Mesendoderm (in vitro differentiated cells): Measurements from ENCODE around the gene OLFML2A.
A peak's percentile ranks its signal among the peaks of the same experiment; 100 is the strongest.

Source experiments
- DNase-seq: peaks from one replicate; pipeline ENCODE4 v3.0.0; 2013
- H2AK5ac ChIP-seq: 2 replicates; pipeline ENCODE4 v1.6.1; 2013; ENCODE audit warnings: low read length, inconsistent platforms
- H2BK120ac ChIP-seq: 2 replicates; pipeline ENCODE4 v1.6.1; 2013; ENCODE audit warnings: low read depth, mild to moderate bottlenecking, low read length, moderate library complexity, mixed read lengths
- H2BK15ac ChIP-seq: replicated peaks from 2 replicates; pipeline ENCODE4 v1.6.1; 2013; ENCODE audit warnings: low read depth, mild to moderate bottlenecking, moderate library complexity
- H2BK5ac ChIP-seq: 2 replicates; pipeline ENCODE4 v1.6.1; 2013; ENCODE audit warnings: low read length, inconsistent platforms
- H3K18ac ChIP-seq: 2 replicates; pipeline ENCODE4 v1.6.1; 2013; ENCODE audit warnings: mild to moderate bottlenecking, low read length, mixed read lengths
- H3K23ac ChIP-seq: one replicate; pipeline ENCODE4 v1.6.1; 2013; ENCODE audit warnings: low read length
- H3K27ac ChIP-seq: 2 replicates; pipeline ENCODE4 v1.5.1; 2013; ENCODE audit warnings: low read depth, mild to moderate bottlenecking, inconsistent platforms, low read length, moderate library complexity
- H3K27me3 ChIP-seq: 2 replicates; pipeline ENCODE4 v1.6.1; 2013; ENCODE audit warnings: low read length, control low read depth, mild to moderate bottlenecking, inconsistent platforms; ENCODE audit not compliant: insufficient read depth, poor library complexity
- H3K36me3 ChIP-seq: 2 replicates; pipeline ENCODE4 v1.6.1; 2013; ENCODE audit warnings: low read length, inconsistent platforms; ENCODE audit not compliant: control insufficient read depth, insufficient read depth
- H3K4ac ChIP-seq: one replicate; pipeline ENCODE4 v1.6.1; 2013; ENCODE audit warnings: low read depth, mild to moderate bottlenecking, low read length, moderate library complexity
- H3K4me1 ChIP-seq: 2 replicates; pipeline ENCODE4 v1.6.1; 2013; ENCODE audit warnings: low read depth, low read length, inconsistent platforms; ENCODE audit not compliant: control insufficient read depth
- H3K4me2 ChIP-seq: 2 replicates; pipeline ENCODE4 v1.6.1; 2013; ENCODE audit warnings: low read length
- H3K4me3 ChIP-seq: 2 replicates; pipeline ENCODE4 v1.5.1; 2013; ENCODE audit warnings: mild to moderate bottlenecking, low read length
- H3K56ac ChIP-seq: one replicate; pipeline ENCODE4 v1.6.1; 2013; ENCODE audit warnings: low read length
- H3K79me1 ChIP-seq: 2 replicates; pipeline ENCODE4 v1.6.1; 2013; ENCODE audit warnings: low read length, inconsistent platforms
- H3K79me2 ChIP-seq: 2 replicates; pipeline ENCODE4 v1.6.1; 2013; ENCODE audit warnings: mild to moderate bottlenecking, low read length; ENCODE audit not compliant: control insufficient read depth, insufficient read depth
- H3K9ac ChIP-seq: 2 replicates; pipeline ENCODE4 v1.6.1; 2013; ENCODE audit warnings: low read length, inconsistent platforms
- H4K5ac ChIP-seq: one replicate; pipeline ENCODE4 v1.6.1; 2013; ENCODE audit warnings: low read length
- H4K8ac ChIP-seq: one replicate; pipeline ENCODE4 v1.6.1; 2013; ENCODE audit warnings: low read depth, mild to moderate bottlenecking, control low read depth, low read length, moderate library complexity
- WGBS: extraction: QIAGEN DNeasy Blood & Tissue Kit; methylation state at CpG from one replicate; pipeline ENCODE4 v1.1.7; 2013; ENCODE audit warnings: low lambda C conversion rate, missing lambda C conversion rate; ENCODE audit not compliant: insufficient coverage; ENCODE audit errors: extremely low coverage; 5-methylcytosine and 5-hydroxymethylcytosine counted together

The OLFML2A gene

DNA sequence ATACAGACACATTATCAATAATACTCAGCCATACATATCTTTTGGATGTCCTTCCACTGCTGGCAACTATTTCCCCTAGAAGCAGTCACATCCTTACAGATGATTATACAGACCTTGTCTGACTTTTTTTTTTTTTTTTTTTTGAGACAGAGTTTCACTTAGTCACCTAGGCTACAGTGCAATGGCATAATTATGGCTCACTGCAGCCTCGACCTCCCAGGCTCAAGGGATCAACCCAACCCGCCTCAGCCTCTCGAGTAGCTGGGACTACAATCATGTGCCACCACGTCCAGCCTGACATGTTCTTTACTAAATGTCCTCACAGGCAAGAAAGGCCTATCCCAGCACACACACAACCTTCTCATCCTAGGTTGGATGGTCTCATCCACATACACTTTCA, 29.9 kb upstream of the OLFML2A start:
- H3K79me1 ChIP-seq = peaks cover 10% of the 10 kb centered on the region
- peaks cover 25% of the 10 kb centered on the region for H3K79me2 ChIP-seq
- H3K27me3 ChIP-seq = no peaks in the 10 kb centered on the region
- no peak overlapping the region for H2AK5ac ChIP-seq
- no peak overlapping the region for H3K4me2 ChIP-seq
- H3K4me3 ChIP-seq = no peak overlapping the region
- no peak overlapping the region for H3K23ac ChIP-seq
- H2BK120ac ChIP-seq = no peak overlapping the region
- no CpG with 5 or more reads among the region's 4 CpGs for WGBS
- no peak overlapping the region for H3K56ac ChIP-seq
- DNase-seq = no peak
- H3K4ac ChIP-seq = no peak overlapping the region
- H4K8ac ChIP-seq = no peak overlapping the region
- H2BK5ac ChIP-seq = no peak overlapping the region
- H2BK15ac ChIP-seq = no peak overlapping the region
- no peak overlapping the region for H3K27ac ChIP-seq
- H3K18ac ChIP-seq = no peak overlapping the region
- H3K36me3 ChIP-seq = no peaks in the 10 kb centered on the region
- H3K4me1 ChIP-seq = no peaks in the 10 kb centered on the region
- H3K9ac ChIP-seq = no peak overlapping the region
- no peak overlapping the region for H4K5ac ChIP-seq

DNA sequence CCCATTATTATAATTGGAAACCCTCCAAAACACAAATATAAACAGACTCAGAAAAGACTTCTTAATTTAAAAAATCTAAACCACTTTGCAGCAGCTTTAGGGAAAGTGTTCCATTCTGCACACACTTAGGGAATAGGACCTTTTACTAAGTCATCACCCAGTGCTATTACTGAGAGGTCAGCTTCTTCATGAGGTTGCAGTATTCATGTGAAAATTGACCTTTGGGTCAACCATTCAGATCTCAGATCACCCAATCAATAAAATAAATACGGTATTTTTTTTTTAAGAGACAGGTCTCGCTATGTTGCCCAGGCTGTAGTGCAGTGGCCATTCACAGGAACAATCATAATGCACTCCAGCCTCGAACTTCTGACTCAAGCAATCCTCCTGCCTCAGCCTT, 27.6 kb upstream of the OLFML2A start:
- H3K27ac ChIP-seq = no peak overlapping the region
- WGBS = no CpG with 5 or more reads among the region's 3 CpGs
- H3K9ac ChIP-seq = no peak overlapping the region
- no peak overlapping the region for H2AK5ac ChIP-seq
- no peaks in the 10 kb centered on the region for H3K36me3 ChIP-seq
- no peaks in the 10 kb centered on the region for H3K27me3 ChIP-seq
- no peak overlapping the region for H4K5ac ChIP-seq
- no peak overlapping the region for H2BK120ac ChIP-seq
- no peak overlapping the region for H4K8ac ChIP-seq
- DNase-seq = no peak
- H3K4me2 ChIP-seq = no peak overlapping the region
- H3K18ac ChIP-seq = no peak overlapping the region
- no peak overlapping the region for H2BK5ac ChIP-seq
- H3K56ac ChIP-seq = no peak overlapping the region
- peaks cover 8% of the 10 kb centered on the region for H3K4me1 ChIP-seq
- peaks cover 35% of the 10 kb centered on the region for H3K79me2 ChIP-seq
- H3K4me3 ChIP-seq = no peak overlapping the region
- H3K4ac ChIP-seq = no peak overlapping the region
- no peak overlapping the region for H3K23ac ChIP-seq
- H2BK15ac ChIP-seq = no peak overlapping the region
- H3K79me1 ChIP-seq = peaks cover 13% of the 10 kb centered on the region

DNA sequence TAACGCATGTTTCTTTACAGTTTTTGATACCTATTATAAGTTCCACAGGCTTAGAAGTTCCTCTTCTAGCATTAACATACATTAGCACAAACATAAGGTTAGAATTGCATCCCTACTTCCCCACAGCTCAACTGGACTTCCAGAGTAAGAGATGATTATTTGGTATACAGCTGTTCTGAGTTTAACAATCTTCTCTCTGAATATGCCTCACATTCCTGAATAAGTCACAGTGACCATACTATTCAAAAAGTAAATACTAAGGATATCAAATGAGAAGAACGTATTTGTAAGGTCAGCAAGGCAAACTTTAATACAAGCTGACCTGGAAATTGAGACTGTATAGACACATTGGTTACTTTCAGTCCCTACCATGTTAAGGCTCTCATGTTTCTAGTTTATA, 27.2 kb upstream of the OLFML2A start:
- WGBS = no CpG with 5 or more reads among the region's 2 CpGs
- Histone ChIP-seq H3K56ac (no peak overlapping the region), H2BK15ac (no peak overlapping the region), H3K4me3 (no peak overlapping the region), H3K4me1 (peaks cover 9% of the 10 kb centered on the region), H3K4me2 (no peak overlapping the region), H3K27ac (no peak overlapping the region), H3K79me1 (peaks cover 13% of the 10 kb centered on the region), H3K27me3 (no peaks in the 10 kb centered on the region), H3K18ac (no peak overlapping the region), H3K23ac (no peak overlapping the region), H4K8ac (no peak overlapping the region), H2BK5ac (no peak overlapping the region), H3K9ac (no peak overlapping the region), H2BK120ac (no peak overlapping the region), H3K4ac (no peak overlapping the region), H4K5ac (no peak overlapping the region), H3K36me3 (no peaks in the 10 kb centered on the region), H2AK5ac (no peak overlapping the region), H3K79me2 (peaks cover 32% of the 10 kb centered on the region)
- no peak for DNase-seq

DNA sequence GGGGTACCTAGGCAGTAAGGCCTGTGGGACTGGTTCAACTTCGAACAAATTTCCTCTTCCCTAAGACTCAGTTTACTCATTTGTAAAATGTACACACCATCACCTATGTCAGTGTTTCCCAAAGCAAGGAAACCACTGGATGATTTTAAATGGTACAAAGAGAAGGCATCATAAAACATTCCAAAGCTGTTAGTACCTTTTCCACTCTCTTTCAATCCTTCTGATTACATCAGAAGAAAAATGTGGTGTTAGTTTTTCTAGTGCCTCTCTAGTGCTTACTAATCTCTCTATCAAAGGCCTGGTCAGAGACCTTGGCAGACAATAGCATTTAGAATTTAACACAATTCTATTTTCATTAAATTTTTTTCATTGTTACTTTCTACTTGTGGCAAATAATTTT, 24.0 kb upstream of the OLFML2A start:
- Histone ChIP-seq H4K5ac (no peak overlapping the region), H3K27ac (no peak overlapping the region), H3K79me2 (peaks cover 30% of the 10 kb centered on the region), H2AK5ac (no peak overlapping the region), H3K36me3 (no peaks in the 10 kb centered on the region), H3K4ac (no peak overlapping the region), H2BK15ac (no peak overlapping the region), H3K9ac (peak overlapping the region; percentile 9), H3K4me2 (no peak overlapping the region), H2BK5ac (peak overlapping the region; percentile 29), H3K27me3 (no peaks in the 10 kb centered on the region), H2BK120ac (no peak overlapping the region), H3K4me1 (peaks cover 13% of the 10 kb centered on the region), H3K79me1 (peaks cover 10% of the 10 kb centered on the region), H4K8ac (no peak overlapping the region), H3K4me3 (no peak overlapping the region), H3K56ac (peak overlapping the region; percentile 22), H3K18ac (no peak overlapping the region), H3K23ac (no peak overlapping the region)
- no CpG with 5 or more reads among the region's 1 CpG for WGBS
- peak; percentile 66 for DNase-seq

DNA sequence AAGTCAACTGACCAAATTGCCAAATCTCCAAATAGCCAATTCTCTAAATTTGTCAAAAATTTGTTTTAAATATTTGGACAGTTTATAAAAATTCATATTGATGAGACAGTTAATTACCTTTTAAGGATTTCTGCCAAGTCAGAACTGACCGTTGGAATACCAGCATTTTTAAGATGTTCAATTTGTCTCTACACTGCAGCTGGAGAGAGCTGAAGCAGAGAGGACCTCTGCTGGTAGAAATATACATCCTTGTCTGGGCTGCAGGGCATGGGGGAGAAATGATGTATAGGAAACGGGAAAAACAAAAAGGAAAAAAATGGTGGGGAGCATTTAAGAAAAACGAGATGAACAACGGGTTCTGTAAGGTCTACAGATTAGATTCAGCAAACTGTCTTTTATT, 22.6 kb upstream of the OLFML2A start:
- no peak overlapping the region for H2BK120ac ChIP-seq
- no peak overlapping the region for H4K8ac ChIP-seq
- no peaks in the 10 kb centered on the region for H3K36me3 ChIP-seq
- H3K27ac ChIP-seq = no peak overlapping the region
- H3K4me2 ChIP-seq = no peak overlapping the region
- H3K4ac ChIP-seq = no peak overlapping the region
- peak; percentile 57 for DNase-seq
- peaks cover 29% of the 10 kb centered on the region for H3K79me2 ChIP-seq
- H3K4me1 ChIP-seq = peaks cover 19% of the 10 kb centered on the region
- no CpG with 5 or more reads among the region's 4 CpGs for WGBS
- no peak overlapping the region for H3K23ac ChIP-seq
- no peak overlapping the region for H3K4me3 ChIP-seq
- H2BK15ac ChIP-seq = no peak overlapping the region
- no peak overlapping the region for H2BK5ac ChIP-seq
- H4K5ac ChIP-seq = no peak overlapping the region
- H3K27me3 ChIP-seq = no peaks in the 10 kb centered on the region
- no peak overlapping the region for H2AK5ac ChIP-seq
- H3K9ac ChIP-seq = no peak overlapping the region
- H3K56ac ChIP-seq = no peak overlapping the region
- H3K18ac ChIP-seq = no peak overlapping the region
- H3K79me1 ChIP-seq = peaks cover 10% of the 10 kb centered on the region

DNA sequence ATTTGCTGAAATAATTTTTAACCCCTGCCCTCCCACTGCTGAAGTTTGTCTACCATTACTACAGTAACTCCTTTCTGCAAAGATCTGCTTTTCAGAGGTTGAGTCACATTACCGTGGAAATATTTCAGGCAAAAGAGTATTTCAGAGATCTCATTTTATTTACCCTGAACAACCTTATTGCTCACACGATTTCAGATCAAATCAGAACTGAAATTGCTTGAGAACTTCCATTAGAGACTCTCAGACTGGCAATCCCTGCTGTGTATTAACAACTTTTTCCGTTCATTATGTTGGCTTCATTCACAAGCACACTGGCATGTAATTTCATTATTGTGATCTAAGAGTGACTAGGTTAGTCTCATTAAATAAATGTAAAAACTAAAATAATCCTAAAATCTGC, 21.9 kb upstream of the OLFML2A start:
- Histone ChIP-seq H3K9ac (no peak overlapping the region), H3K27ac (no peak overlapping the region), H2BK120ac (no peak overlapping the region), H2AK5ac (no peak overlapping the region), H3K79me1 (peaks cover 6% of the 10 kb centered on the region), H3K56ac (no peak overlapping the region), H4K8ac (no peak overlapping the region), H3K4me2 (no peak overlapping the region), H3K79me2 (peaks cover 24% of the 10 kb centered on the region), H3K4me1 (peaks cover 20% of the 10 kb centered on the region), H2BK15ac (no peak overlapping the region), H2BK5ac (no peak overlapping the region), H3K18ac (no peak overlapping the region), H3K4ac (no peak overlapping the region), H3K23ac (no peak overlapping the region), H3K27me3 (no peaks in the 10 kb centered on the region), H3K36me3 (no peaks in the 10 kb centered on the region), H3K4me3 (no peak overlapping the region), H4K5ac (no peak overlapping the region)
- WGBS = no CpG with 5 or more reads among the region's 3 CpGs
- DNase-seq = no peak
